Right lobe of liver (tissue), 6 donors: ENCODE measurements around the gene LCE2A. TPM values are rescaled to one million over a fixed set of nuclear protein-coding genes. Genes with fewer than 3 reads are reported as not detected.
A peak's percentile ranks its signal among the peaks of the same experiment; 100 is the strongest.

ENCODE experiments used
- ATAC-seq, 4 donors: fragments of 200-7000 bp; cut with Tn5 transposase; one replicate each; pipeline ENCODE4 v1.9.1; 2020; ENCODE audit warnings: mild to moderate bottlenecking in 4 of 4, moderate library complexity in 4 of 4
- DNase-seq, 3 donors: peaks; one replicate each; pipeline ENCODE4 v3.0.0-alpha.2; 2020
- H3K27ac ChIP-seq, 3 donors: fragments of 200-600 bp; one replicate each; pipeline ENCODE4 v1.8.0; 2022
- H3K27me3 ChIP-seq, 2 donors: fragments of 200-600 bp; one replicate each; pipeline ENCODE4 v1.8.0; 2022
- H3K36me3 ChIP-seq, 4 donors: fragments of 200-600 bp; sonication (generic) in 1 of 4; one replicate each; pipeline versions ENCODE4 v1.5.1 to v1.8.0; 2017 to 2022; ENCODE audit warnings: control low read depth in 1 of 4
- H3K4me1 ChIP-seq, 4 donors: fragments of 200-600 bp; sonication (generic) in 1 of 4; one replicate each; pipeline versions ENCODE4 v1.5.1 to v1.8.0; 2017 to 2022; ENCODE audit warnings: control low read depth in 1 of 4
- H3K4me3 ChIP-seq, 3 donors: fragments of 200-600 bp; one replicate each; pipeline ENCODE4 v1.8.0; 2022
- H3K9me3 ChIP-seq, 4 donors: fragments of 200-600 bp; sonication (generic) in 1 of 4; one replicate each; pipeline versions ENCODE4 v1.5.1 to v1.8.0; 2017 to 2022; ENCODE audit warnings: control low read depth in 1 of 4
- CTCF ChIP-seq, 4 donors: fragments of 200-600 bp in 3 of 4; fragments of 450-650 bp in 1 of 4; IDR thresholded peaks; one replicate each; pipeline versions ENCODE4 v1.5.1 to v1.8.0; 2016 to 2022; ENCODE audit warnings: antibody characterized with exemption in 4 of 4, mild to moderate bottlenecking in 2 of 4
- POLR2A ChIP-seq: fragments of 450-650 bp; IDR thresholded peaks from one replicate; pipeline ENCODE4 v1.6.1; 2017; ENCODE audit warnings: antibody characterized with exemption, mild to moderate bottlenecking
- WGBS: methylation state at CpG from one replicate; pipeline ENCODE4 v1.1.6; 2018; ENCODE audit warnings: low coverage, low lambda C conversion rate; ENCODE audit not compliant: insufficient coverage; ENCODE audit errors: missing lambda C conversion rate; 5-methylcytosine and 5-hydroxymethylcytosine counted together
- intact Hi-C, 2 donors: fragments of 100-400 bp; cut with DNase I; formaldehyde crosslinking; loops; one replicate each; pipeline versions ENCODE4 v1.11.2 to v1.14.1; 2022
- long read RNA-seq: library from polyadenylated mRNA; unstranded; transcript quantifications from one replicate; pipeline ENCODE4 v2.0.0, GENCODE V29; 2019
- total RNA-seq, 6 experiments: library from RNA; depleted of rRNA in 2 of 6; stranded (reverse); fragments of >200 nt in 2 of 6; fragmentation: NEBNext Ultra II Directional in 3 of 6; extraction: Animal tissue kit (Norgen Biotek cat#: 25700) in 3 of 6; gene quantifications; one replicate each; pipeline versions ENCODE4 v1.1.0 to v1.2.4, GENCODE V29; 2016 to 2023
- donor health status: DM: no; HTN: yes; CAD: no.
- donor health status: DM: no; HTN: no; CAD: no.
- donor health status: DM: no; HTN: no; CAD: no.
- donor health status: DM: no; HTN: yes; CAD: no.
- donor health status: DM: no; HTN: yes; CAD: no.

The LCE2A gene
- total RNA-seq: not detected
- long read RNA-seq: 0 reads

GRCh38 chr1:152697701-152698600, at the start of gene LCE2A:
LCE2A (plus strand) TSS chr1:152698345; CDS start chr1:152698902, 557 bp downstream.
- DNase-seq: no peak
- H3K27ac ChIP-seq: no peak within 1 kb of the TSS
- H3K36me3 ChIP-seq: no peaks in the 10 kb centered on the region
- H3K4me3 ChIP-seq: no peak within 1 kb of the TSS
- no peaks in the 10 kb centered on the region for H3K4me1 ChIP-seq
- intact Hi-C loops: no loop called here
- no peak for ATAC-seq
- TF ChIP-seq POLR2A: no peak
- no peak for TF ChIP-seq CTCF (IDR thresholded peaks at IDR 0.05)
- 37% methylated on average over 4 of the region's 4 CpGs for WGBS
- H3K9me3 ChIP-seq: no peaks in the 10 kb centered on the region
- H3K27me3 ChIP-seq: no peaks in the 10 kb centered on the region

GRCh38 chr1:152654110-152654509, 44.0 kb upstream of the LCE2A start:
- ATAC-seq (peak; percentile 66 to 71 (median 68)), DNase-seq (peak; percentile 33 to 59 (median 58))
- no peak overlapping the region for H3K27ac ChIP-seq

GRCh38 chr1:152656459-152656858, 41.7 kb upstream of the LCE2A start:
- ATAC-seq: no peak
- H3K36me3 ChIP-seq: no peaks in the 10 kb centered on the region
- no CpG with 5 or more reads among the region's 2 CpGs for WGBS
- no peaks in the 10 kb centered on the region for H3K9me3 ChIP-seq
- H3K4me1 ChIP-seq: no peaks in the 10 kb centered on the region
- DNase-seq: no peak
- H3K4me3 ChIP-seq: no peak overlapping the region
- no peak for TF ChIP-seq CTCF (IDR thresholded peaks at IDR 0.05)
- no peak for TF ChIP-seq POLR2A
- no peak overlapping the region for H3K27ac ChIP-seq
- no peaks in the 10 kb centered on the region for H3K27me3 ChIP-seq
- intact Hi-C loops: no loop called here

More at GRCh38 chr1:152654110-152654509, 44.0 kb upstream of the LCE2A start:
- Histone ChIP-seq H3K9me3 (no peaks in the 10 kb centered on the region), H3K4me3 (no peak overlapping the region), H3K4me1 (no peaks in the 10 kb centered on the region), H3K36me3 (no peaks in the 10 kb centered on the region), H3K27me3 (no peaks in the 10 kb centered on the region)
- intact Hi-C loops: no loop called here
- no peak for TF ChIP-seq POLR2A
- peak; percentile 47 to 72 (median 62) for TF ChIP-seq CTCF (IDR thresholded peaks at IDR 0.05)
- WGBS: 22% methylated on average over 10 of the region's 10 CpGs

GRCh38 chr1:152657677-152658076, 40.5 kb upstream of the LCE2A start:
- Histone ChIP-seq H3K27me3 (no peaks in the 10 kb centered on the region), H3K4me1 (no peaks in the 10 kb centered on the region), H3K9me3 (no peaks in the 10 kb centered on the region), H3K27ac (no peak overlapping the region), H3K4me3 (no peak overlapping the region), H3K36me3 (no peaks in the 10 kb centered on the region)
- peak; percentile 67 to 83 (median 79) for ATAC-seq
- intact Hi-C loops: no loop called here
- WGBS: 58% methylated on average over 4 of the region's 4 CpGs
- TF ChIP-seq POLR2A: no peak
- TF ChIP-seq CTCF (IDR thresholded peaks at IDR 0.05): no peak
- DNase-seq: peak in 1 of 3 donors; percentile 50
